Activated CD4-positive, CD25-positive, alpha-beta regulatory T cell treated with anti-CD3 and anti-CD28 coated beads, Interleukin-2, amount 50 U/mL, for 24 hours (primary cell): ENCODE results near the gene SLC9B2.

Experiments used
- ATAC-seq, 2 donors: fragments of 150-1000 bp; cut with Tn5 transposase; one replicate each; pipeline ENCODE4 v1.10.0; 2021; ENCODE audit warnings: mild to moderate bottlenecking in 1 of 2, moderate library complexity in 1 of 2

The SLC9B2 gene

GRCh38 chr4:103076747-103077347 is at the start of gene SLC9B2:
TSS of gene SLC9B2 (minus strand) at chr4:103076761. CDS start at chr4:103067550, 9,211 bp downstream.
- peak; percentile 60 to 65 for ATAC-seq

GRCh38 chr4:103126126-103126525 is 49.6 kb upstream of the SLC9B2 start:
- no peak for ATAC-seq

DNA sequence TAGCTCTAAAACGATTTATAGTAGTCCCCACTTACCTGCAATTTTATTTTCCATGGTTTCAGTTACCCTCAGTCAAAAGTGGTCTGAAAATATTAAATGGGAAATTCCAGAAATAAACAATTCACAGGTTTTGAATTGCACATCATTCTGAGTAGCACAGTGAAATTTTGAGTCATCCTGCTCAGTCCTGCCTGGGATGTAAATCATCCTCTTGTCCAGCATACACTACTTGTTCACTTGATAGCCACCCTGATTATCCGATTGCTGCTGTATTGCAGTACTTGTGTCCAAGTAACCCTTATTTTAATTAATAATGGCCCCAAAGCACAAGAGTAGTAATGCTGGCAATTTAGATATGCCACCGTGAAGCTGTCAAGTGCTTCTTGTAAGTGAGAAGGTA is 46.6 kb upstream of the SLC9B2 start:
- ATAC-seq, result no peak

- no peak for ATAC-seq
Measured at GRCh38 chr4:103118166-103118565, 41.6 kb upstream of the SLC9B2 start.

GRCh38 chr4:103111598-103111997 is 35.0 kb upstream of the SLC9B2 start:
- ATAC-seq, result no peak

GRCh38 chr4:103108542-103108941 is 32.0 kb upstream of the SLC9B2 start:
- ATAC-seq, result no peak

DNA sequence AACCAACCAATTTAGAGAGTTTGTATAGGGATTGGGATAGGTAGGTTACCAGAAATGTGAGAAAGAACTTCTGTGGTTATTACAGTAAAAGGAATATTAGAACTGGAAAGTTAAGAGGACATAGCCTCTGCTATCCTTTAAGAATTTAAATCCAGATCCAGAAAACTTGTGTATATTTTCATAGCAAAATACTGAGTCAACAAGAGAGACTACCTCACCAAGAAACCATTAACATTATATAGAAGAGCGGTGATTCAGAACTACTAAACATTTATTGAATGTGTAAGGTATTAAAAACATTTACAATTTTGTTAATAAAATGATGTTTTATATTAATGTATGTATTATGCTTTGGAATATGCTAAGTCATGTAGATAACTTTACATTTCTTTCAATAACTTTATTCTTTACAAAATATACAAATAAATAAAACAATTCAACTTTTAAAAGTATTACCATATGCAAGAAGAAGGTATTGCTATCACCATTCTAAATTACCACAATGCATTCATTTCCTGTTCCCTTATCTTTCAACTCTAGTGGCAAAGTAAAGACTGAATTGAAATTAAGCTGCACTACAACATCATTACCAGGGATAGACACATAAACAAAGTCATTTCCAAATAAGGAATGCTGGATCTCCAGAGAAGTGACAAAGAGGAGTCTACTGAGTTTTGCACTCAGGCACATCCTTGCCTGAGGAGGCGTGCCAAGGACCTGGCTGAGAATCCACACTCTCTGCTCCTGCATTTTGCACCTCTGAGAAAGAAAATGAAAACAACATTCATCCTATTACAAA is 29.2 kb upstream of the SLC9B2 start:
- ATAC-seq, result no peak

DNA sequence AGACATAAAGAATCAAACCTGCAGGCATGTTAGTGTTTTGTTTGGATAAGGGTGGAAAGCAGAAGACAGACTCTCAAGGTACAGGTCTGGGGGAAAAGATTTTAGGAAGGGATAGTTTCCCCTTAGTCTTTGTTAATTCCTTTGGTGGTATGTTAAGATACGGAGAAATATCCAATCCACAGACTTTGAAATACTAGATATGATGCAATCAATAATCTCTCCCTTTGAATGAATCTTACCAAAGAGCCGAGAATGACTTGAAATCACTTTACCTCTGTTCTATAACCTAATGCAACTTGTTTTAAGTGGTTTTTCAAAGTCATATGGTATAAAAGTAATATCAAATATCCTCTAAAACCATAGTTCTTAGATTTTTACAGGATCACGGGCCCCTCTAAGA is 28.3 kb upstream of the SLC9B2 start:
- ATAC-seq, result no peak

- ATAC-seq, result no peak
Measured at GRCh38 chr4:103100691-103101090, 24.1 kb upstream of the SLC9B2 start.

DNA sequence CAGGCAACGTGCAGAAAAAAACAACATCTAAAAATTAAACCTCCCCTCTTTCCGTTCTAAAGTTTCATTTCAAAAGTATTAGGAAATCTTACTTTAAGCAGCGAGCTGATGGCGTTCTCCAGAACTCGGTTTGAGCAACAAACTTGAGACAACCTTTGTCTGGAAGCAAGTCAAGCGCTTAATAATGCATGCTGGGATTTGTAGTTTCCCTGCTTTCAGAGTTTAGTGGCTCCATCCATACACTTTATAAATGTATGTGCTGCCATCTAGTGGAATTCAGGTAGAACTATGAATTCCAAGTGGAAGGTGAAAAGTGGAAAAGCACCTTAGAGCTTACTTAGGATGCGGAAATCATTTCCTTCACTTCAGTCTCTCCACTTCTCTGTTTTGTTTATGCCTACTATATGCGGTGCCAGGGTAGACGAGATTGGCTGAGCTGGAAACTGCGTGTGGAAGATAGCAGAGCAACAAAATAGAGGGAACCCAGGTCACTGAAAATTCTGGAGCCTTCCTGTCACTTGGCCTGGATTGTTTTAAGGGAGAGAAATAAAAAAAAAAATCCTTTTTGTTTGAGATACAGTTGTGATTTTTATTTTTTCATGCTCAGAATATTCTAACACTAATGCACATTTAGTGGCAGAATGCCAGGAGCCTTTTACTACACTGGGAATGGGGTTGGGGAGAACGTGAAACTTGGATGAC is 23.3 kb upstream of the SLC9B2 start, which contains the start of gene BDH2:
Gene BDH2, minus strand, starts transcription at position 144 of the 702 bp plus-strand sequence. CDS start 3,580 bp downstream, outside the sequence.
- peak; percentile 97 to 98 for ATAC-seq

DNA sequence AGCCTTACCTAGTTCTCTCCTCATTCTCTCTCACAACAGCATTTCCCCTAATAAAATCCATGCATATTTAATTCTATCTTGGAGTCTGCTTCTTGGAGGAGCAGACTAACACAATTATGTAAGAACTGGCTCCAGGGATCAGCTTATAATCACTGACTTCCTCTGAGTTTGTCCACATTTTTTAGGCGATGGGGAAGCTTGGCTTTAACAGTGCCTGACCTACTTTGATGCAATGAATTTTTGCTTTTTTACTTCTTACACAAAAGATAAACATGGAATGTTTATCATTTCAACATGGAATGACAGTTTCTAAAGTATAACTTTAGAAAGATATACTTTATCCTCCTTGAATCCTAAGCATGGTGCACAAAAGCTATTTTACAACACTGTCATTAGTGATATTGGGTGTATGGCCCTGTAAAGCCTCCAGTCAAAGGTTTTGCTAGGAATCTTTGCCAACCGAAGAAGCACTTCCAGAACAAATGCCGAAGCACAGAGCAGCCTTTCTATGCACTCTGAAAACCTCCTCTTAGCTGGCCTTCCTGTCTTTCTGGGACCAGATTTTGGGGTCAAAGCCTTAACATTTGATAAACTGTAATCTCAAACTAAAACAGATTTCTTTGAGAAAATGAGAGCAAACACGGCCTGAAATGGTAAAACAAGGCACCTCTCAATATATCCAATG is 22.3 kb upstream of the SLC9B2 start:
- no peak for ATAC-seq

DNA sequence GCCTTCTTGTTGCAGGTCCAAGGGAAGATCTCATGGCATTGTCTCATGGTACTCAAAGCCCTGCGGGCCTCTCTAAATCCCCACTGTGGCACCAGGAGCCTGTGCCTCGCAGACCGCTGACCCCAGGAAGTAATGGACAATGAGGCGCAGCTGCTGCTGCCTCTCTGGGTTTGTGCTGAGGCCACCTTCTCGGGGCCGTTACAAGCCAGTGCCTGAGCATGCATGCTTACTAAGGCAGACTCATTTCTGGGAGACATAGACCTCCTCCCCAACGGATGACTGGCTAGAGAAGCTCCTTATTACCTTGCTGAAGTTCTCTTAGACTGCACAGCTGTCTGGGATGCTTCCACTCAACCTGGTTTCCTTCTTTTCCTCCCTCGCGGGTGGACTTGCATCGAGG is 21.8 kb upstream of the SLC9B2 start:
- no peak for ATAC-seq

- no peak for ATAC-seq
Measured at GRCh38 chr4:103097112-103097511, 20.6 kb upstream of the SLC9B2 start.

- ATAC-seq, result no peak
Measured at GRCh38 chr4:103095080-103095479, 18.5 kb upstream of the SLC9B2 start.

DNA sequence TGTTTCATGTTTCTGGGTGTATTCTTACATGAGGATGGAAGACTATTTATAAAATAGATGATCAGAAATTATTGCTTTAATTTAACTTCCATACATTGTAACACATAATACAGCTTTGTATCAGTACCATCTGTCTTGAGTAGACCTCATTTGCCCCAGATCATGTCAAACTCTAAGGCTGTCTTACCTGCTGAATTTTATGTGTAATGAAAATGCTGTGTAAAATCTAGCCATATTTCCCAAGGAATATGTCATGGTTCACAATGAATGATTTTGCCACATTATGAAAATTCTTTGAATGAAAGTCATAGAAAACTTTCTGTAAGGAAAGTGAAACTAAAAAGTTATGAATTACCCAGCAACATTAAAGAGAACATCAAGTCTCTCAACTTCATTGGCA is 15.7 kb upstream of the SLC9B2 start:
- peak; percentile 36 to 45 for ATAC-seq

- ATAC-seq, result peak; percentile 41 to 66
Measured at GRCh38 chr4:103091601-103092223, 15.2 kb upstream of the SLC9B2 start.

DNA sequence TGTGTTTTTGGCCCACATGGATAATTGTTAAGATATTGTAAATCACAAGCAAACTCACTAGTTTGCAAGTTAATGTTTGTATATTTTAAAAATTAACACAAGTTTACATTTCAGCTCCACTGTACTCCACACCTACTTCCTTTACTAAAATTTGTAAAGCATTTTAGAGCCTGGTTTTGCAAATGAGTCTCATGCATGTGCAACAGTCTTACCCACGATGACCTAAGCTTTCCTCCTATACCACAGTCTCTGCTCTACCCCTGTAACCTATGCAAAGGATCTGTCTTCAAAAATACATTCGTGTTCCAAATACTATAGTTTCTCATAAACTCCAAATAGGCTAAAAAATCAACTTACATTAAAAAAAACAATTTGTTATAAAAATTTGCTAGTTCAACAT is 12.9 kb upstream of the SLC9B2 start:
- no peak for ATAC-seq

- ATAC-seq, result no peak
Measured at GRCh38 chr4:103086551-103086950, 10.0 kb upstream of the SLC9B2 start.

DNA sequence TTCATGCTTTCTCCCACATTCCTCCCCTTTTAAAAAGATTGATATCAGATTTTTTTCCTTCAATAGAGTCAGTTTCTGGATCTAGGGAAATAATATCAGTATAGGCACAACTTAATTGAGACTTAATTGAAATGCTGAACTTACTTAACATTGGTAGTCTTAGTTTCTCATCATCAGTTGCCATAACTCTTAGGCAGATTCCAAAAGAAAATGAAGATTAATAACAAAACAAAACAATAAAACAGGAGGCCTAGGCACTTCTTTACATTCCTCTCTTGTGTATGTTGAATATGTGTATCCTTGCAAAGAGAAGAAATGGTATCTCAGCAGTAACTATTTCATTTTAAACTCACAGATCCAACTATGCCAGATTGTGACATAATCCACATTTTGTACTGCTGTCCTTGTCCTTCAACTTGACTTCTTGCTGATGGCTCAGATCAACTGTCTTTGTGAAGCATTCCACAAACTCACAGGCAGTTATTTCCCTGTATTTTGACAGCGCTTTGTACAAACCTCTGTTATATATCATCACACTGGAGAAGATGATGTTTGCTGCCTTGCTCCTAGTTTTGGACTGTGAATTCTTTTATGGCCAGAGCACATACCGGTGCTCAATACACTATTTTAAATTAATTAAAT is 9.1 kb upstream of the SLC9B2 start:
- no peak for ATAC-seq

GRCh38 chr4:103079621-103080020 is 3.1 kb upstream of the SLC9B2 start:
- no peak for ATAC-seq

DNA sequence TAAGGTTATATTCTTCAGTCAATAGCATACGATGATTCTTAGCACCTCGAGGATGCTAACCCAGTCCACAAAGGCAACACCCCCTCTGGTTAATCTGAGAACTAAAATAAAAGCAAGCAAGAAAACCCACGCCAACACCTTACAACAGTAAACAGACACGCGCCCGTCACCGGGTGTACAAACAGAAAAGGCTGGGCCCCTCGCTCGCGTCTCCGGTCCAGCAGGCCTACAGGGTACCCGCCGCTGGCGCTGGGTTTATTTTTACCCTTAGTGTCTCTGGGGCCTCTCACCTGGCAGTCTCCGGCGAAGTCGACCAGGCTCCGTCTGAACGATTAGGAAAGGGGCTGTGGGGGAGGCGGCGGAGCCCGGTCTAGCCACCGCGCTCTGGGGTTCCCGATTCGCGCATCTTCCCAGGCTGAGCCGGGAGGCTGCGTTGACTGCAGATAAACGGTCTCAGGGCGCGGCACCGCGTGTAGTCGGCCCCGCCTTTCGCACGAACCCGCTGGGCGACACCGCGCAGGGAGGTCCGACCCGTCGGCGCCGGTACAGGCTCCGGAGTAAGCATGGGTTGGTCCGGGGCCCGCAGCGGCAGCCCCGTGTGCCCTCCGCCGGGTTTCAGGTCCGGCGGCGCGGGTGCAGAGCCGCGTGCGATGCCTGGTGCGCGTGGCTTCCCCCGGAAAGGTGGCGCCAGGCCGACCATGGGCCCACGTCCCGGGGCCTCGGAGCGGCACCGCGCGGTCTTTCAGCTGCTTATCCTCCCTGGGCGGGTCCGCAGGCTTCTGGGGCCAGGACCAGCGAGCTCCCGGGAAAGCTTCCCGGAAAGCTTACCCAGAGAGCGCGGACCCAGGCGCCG is 441 bp downstream of the SLC9B2 start:
- ATAC-seq, result peak; percentile 70 to 73
